WTC11 (cell line): ENCODE results near the gene KCNT2. TPM values are rescaled to one million over a fixed set of nuclear protein-coding genes. Genes with fewer than 3 reads are reported as not detected.

Source experiments
- ATAC-seq: fragments of 200-7000 bp; cut with Tn5 transposase; 2 replicates; pipeline ENCODE4 v1.10.0; 2021; ENCODE audit warnings: mild to moderate bottlenecking, moderate library complexity
- CTCF ChIA-PET: fragments of 300-600 bp; sonication (Branson Sonifier 250); formaldehyde crosslinking; loops from one replicate; lab custom pipeline; 2021; ENCODE audit warnings: antibody characterized with exemption; lab: Charles Lee
- POLR2A ChIA-PET: fragments of 350-600 bp; sonication (Branson Sonifier 250); formaldehyde crosslinking; loops from one replicate; lab custom pipeline; 2021; ENCODE audit warnings: antibody characterized with exemption; lab: Charles Lee
- DNase-seq: peaks from one replicate; pipeline ENCODE4 v3.0.0; 2021; ENCODE audit warnings: low spot score
- H3K27ac Mint-ChIP-seq: 2 replicates; pipeline ENCODE4 v1.8.0; 2021; ENCODE audit warnings: mixed read lengths
- H3K27me3 Mint-ChIP-seq: 2 replicates; pipeline ENCODE4 v1.8.0; 2021; ENCODE audit warnings: low read depth, mild to moderate bottlenecking, moderate library complexity, mixed read lengths
- H3K36me3 Mint-ChIP-seq: 2 replicates; pipeline ENCODE4 v1.8.0; 2021; ENCODE audit warnings: mixed read lengths
- H3K4me1 Mint-ChIP-seq: 2 replicates; pipeline ENCODE4 v1.8.0; 2022; ENCODE audit warnings: mixed read lengths
- H3K4me3 Mint-ChIP-seq: 2 replicates; pipeline ENCODE4 v1.8.0; 2021; ENCODE audit warnings: mild to moderate bottlenecking, moderate library complexity, mixed read lengths
- H3K9me3 Mint-ChIP-seq: 2 replicates; pipeline ENCODE4 v1.8.0; 2021; ENCODE audit warnings: mixed read lengths
- ARID4B ChIP-seq: sonication (generic); formaldehyde crosslinking; IDR thresholded peaks from 2 replicates; pipeline ENCODE4 v1.8.0; 2023; ENCODE audit warnings: missing genetic modification reagents, mild to moderate bottlenecking, borderline replicate concordance
- CBFB ChIP-seq: sonication (generic); formaldehyde crosslinking; IDR thresholded peaks from 2 replicates; pipeline ENCODE4 v1.8.1; 2022; ENCODE audit warnings: mild to moderate bottlenecking, low read depth, missing genetic modification reagents
- CREM ChIP-seq: sonication (generic); formaldehyde crosslinking; IDR thresholded peaks from 2 replicates; pipeline ENCODE4 v1.8.1; 2022; ENCODE audit warnings: mild to moderate bottlenecking, missing genetic modification reagents, moderate library complexity
- CTCF ChIP-seq: fragments of 200-600 bp; IDR thresholded peaks from 2 replicates; pipeline ENCODE4 v1.8.0; 2022; ENCODE audit warnings: antibody characterized with exemption
- E2F4 ChIP-seq: sonication (generic); formaldehyde crosslinking; IDR thresholded peaks from 2 replicates; pipeline ENCODE4 v1.8.1; 2022; ENCODE audit warnings: low read depth, mild to moderate bottlenecking, moderate library complexity, missing genetic modification reagents, borderline replicate concordance
- E2F5 ChIP-seq: sonication (generic); formaldehyde crosslinking; IDR thresholded peaks from 2 replicates; pipeline ENCODE4 v1.8.1; 2022; ENCODE audit warnings: mild to moderate bottlenecking, moderate library complexity, missing genetic modification reagents
- ELF4 ChIP-seq: sonication (generic); formaldehyde crosslinking; IDR thresholded peaks from 2 replicates; pipeline ENCODE4 v1.8.1; 2022; ENCODE audit warnings: low read depth, mild to moderate bottlenecking, moderate library complexity, missing genetic modification reagents
- ETV6 ChIP-seq: sonication (generic); formaldehyde crosslinking; IDR thresholded peaks from 2 replicates; pipeline ENCODE4 v1.8.1; 2022; ENCODE audit warnings: mild to moderate bottlenecking, missing genetic modification reagents
- FOXK1 ChIP-seq: sonication (generic); formaldehyde crosslinking; IDR thresholded peaks from 2 replicates; pipeline ENCODE4 v1.8.0; 2022; ENCODE audit warnings: mild to moderate bottlenecking, moderate library complexity, missing genetic modification reagents
- IRF1 ChIP-seq: sonication (generic); formaldehyde crosslinking; IDR thresholded peaks from 2 replicates; pipeline ENCODE4 v1.8.0; 2023; ENCODE audit warnings: missing genetic modification reagents
- MXD4 ChIP-seq: fragments of 250-450 bp; sonication (Bioruptor Pico); IDR thresholded peaks from 2 replicates; pipeline ENCODE4 v1.8.0; 2021; ENCODE audit warnings: mild to moderate bottlenecking, moderate library complexity, borderline replicate concordance
- NR1H2 ChIP-seq: sonication (generic); formaldehyde crosslinking; IDR thresholded peaks from 2 replicates; pipeline ENCODE4 v1.9.0; 2021; ENCODE audit warnings: mild to moderate bottlenecking, moderate library complexity, missing genetic modification reagents
- RORB ChIP-seq: fragments of 250-450 bp; sonication (Bioruptor Pico); IDR thresholded peaks from 2 replicates; pipeline ENCODE4 v1.9.0; 2021; ENCODE audit warnings: mild to moderate bottlenecking
- SMAD3 ChIP-seq: sonication (generic); formaldehyde crosslinking; IDR thresholded peaks from 2 replicates; pipeline ENCODE4 v1.8.0; 2022; ENCODE audit warnings: missing genetic modification reagents, mild to moderate bottlenecking, borderline replicate concordance
- TEAD1 ChIP-seq: sonication (generic); formaldehyde crosslinking; IDR thresholded peaks from 2 replicates; pipeline ENCODE4 v1.8.0; 2022; ENCODE audit warnings: mild to moderate bottlenecking, missing genetic modification reagents
- USF1 ChIP-seq: sonication (generic); formaldehyde crosslinking; IDR thresholded peaks from 2 replicates; pipeline ENCODE4 v1.8.0; 2022; ENCODE audit warnings: mild to moderate bottlenecking, missing genetic modification reagents
- ZNF138 ChIP-seq: sonication (generic); formaldehyde crosslinking; conservative IDR thresholded peaks from 2 replicates; pipeline ENCODE4 v1.8.1; 2022; ENCODE audit warnings: mild to moderate bottlenecking, moderate library complexity, missing genetic modification reagents
- ZNF396 ChIP-seq: fragments of 250-450 bp; sonication (Bioruptor Pico); IDR thresholded peaks from 2 replicates; pipeline ENCODE4 v1.8.0; 2021; ENCODE audit warnings: mild to moderate bottlenecking, moderate library complexity, borderline replicate concordance
- ZNF512 ChIP-seq: sonication (generic); formaldehyde crosslinking; IDR thresholded peaks from 2 replicates; pipeline ENCODE4 v1.8.1; 2022; ENCODE audit warnings: missing genetic modification reagents, borderline replicate concordance
- total RNA-seq: library from RNA; stranded (reverse); gene quantifications from 3 replicates; pipeline ENCODE4 v1.2.3, GENCODE V29; 2021

Gene KCNT2
- total RNA-seq, 1 experiment from 2014 or later = 11.6 TPM

GRCh38 chr1:196409586-196409985 lies 198.7 kb downstream of the KCNT2 start (continued):
- no peak for TF ChIP-seq E2F5 (CRISPR knock-in tag)
- TF ChIP-seq ZNF512 (CRISPR knock-in tag) = no peak
- no peak for TF ChIP-seq CREM (CRISPR knock-in tag)

- peaks cover 9% of the 10 kb centered on the region for H3K4me1 Mint-ChIP-seq
- H3K27me3 Mint-ChIP-seq = no peaks in the 10 kb centered on the region
- CTCF ChIA-PET = no interaction called here
- ATAC-seq = peak; percentile 41
- H3K4me3 Mint-ChIP-seq = no peak overlapping the region
- H3K36me3 Mint-ChIP-seq = no peaks in the 10 kb centered on the region
- no peak for TF ChIP-seq CTCF
- TF ChIP-seq FOXK1 (CRISPR knock-in tag) = no peak
- TF ChIP-seq NR1H2 = no peak
- TF ChIP-seq E2F4 = no peak
- no peak for TF ChIP-seq ARID4B (CRISPR knock-in tag)
- TF ChIP-seq ZNF138 = no peak
- TF ChIP-seq CBFB (CRISPR knock-in tag) = no peak
- TF ChIP-seq ETV6 (CRISPR knock-in tag) = no peak
- no peak for TF ChIP-seq ZNF396 (CRISPR knock-in tag)
- TF ChIP-seq ELF4 (CRISPR knock-in tag) = no peak
- no peak for DNase-seq
- H3K27ac Mint-ChIP-seq = peak overlapping the region; percentile 89; the same call in 1 of the 2 replicates
- H3K9me3 Mint-ChIP-seq = no peaks in the 10 kb centered on the region
- POLR2A ChIA-PET = no interaction called here
Observed at GRCh38 chr1:196407358-196408051, 200.7 kb downstream of the KCNT2 start.

GRCh38 chr1:196405839-196406238 lies 202.4 kb downstream of the KCNT2 start:
- DNase-seq = no peak
- Mint-ChIP-seq H3K4me1 (peaks cover 23% of the 10 kb centered on the region), H3K36me3 (no peaks in the 10 kb centered on the region), H3K4me3 (no peak overlapping the region), H3K9me3 (no peaks in the 10 kb centered on the region), H3K27ac (no peak overlapping the region), H3K27me3 (no peaks in the 10 kb centered on the region)
- CTCF ChIA-PET = no interaction called here
- no peak for ATAC-seq
- POLR2A ChIA-PET = no interaction called here
- TF ChIP-seq RORB (CRISPR knock-in tag) = no peak
- no peak for TF ChIP-seq USF1 (CRISPR knock-in tag)
- no peak for TF ChIP-seq IRF1 (CRISPR knock-in tag)
- TF ChIP-seq TEAD1 = no peak
- no peak for TF ChIP-seq SMAD3 (CRISPR knock-in tag)
- no peak for TF ChIP-seq ZNF512 (CRISPR knock-in tag)
- TF ChIP-seq MXD4 = no peak
